ENCODE measurements around the gene ARHGEF19. TPM values are rescaled to one million over a fixed set of nuclear protein-coding genes. Genes with fewer than 3 reads are reported as not detected.

Gene ARHGEF19
- total RNA-seq, 1 experiment from 2014 or later = 21.1 TPM

GRCh38 chr1:16233431-16233830 lies 21.0 kb upstream of the ARHGEF19 start:
- no CpG with 5 or more reads among the region's 8 CpGs for WGBS (ENCODE audit: extremely low coverage, insufficient read length, low lambda C conversion rate)
- Histone ChIP-seq H2BK5ac (ENCODE audit: insufficient read length, low read length) (no peak overlapping the region), H4K20me1 (ENCODE audit: control insufficient read depth, insufficient read depth, insufficient read length) (no peaks in the 10 kb centered on the region), H3K27me3 (ENCODE audit: insufficient read depth, low read length) (no peaks in the 10 kb centered on the region; the same call in 1 of the 2 replicates), H2AFZ (ENCODE audit: low read length) (no peak overlapping the region), H3T11ph (ENCODE audit: low read length) (no peak overlapping the region), H3K9ac (ENCODE audit: extremely low read depth, insufficient read length, low read length) (no peak overlapping the region), H3K79me1 (ENCODE audit: insufficient read depth, low read depth, low read length, poor library complexity, severe bottlenecking) (no peaks in the 10 kb centered on the region), H3K9me3 (ENCODE audit: control insufficient read depth, low read depth, low read length) (no peaks in the 10 kb centered on the region), H3K4me2 (ENCODE audit: insufficient read depth, insufficient read length, low read length) (no peak overlapping the region), H3K79me2 (ENCODE audit: insufficient read depth, low read length) (no peaks in the 10 kb centered on the region), H2BK12ac (ENCODE audit: insufficient read length, low read depth, low read length) (no peak overlapping the region), H4K8ac (replicated peaks; ENCODE audit: insufficient read length, low read depth, low read length) (no peak overlapping the region), H3K4me1 (ENCODE audit: insufficient read depth, low read length) (0 out of 2 replicates have a peak, but pooled peaks cover 5% of the 10 kb centered on the region), H3K23ac (ENCODE audit: insufficient read length, low read depth, low read length) (no peak overlapping the region), H4K5ac (ENCODE audit: insufficient read length, low read depth, low read length) (no peak overlapping the region), H2AK5ac (ENCODE audit: insufficient read length, low read length) (no peak overlapping the region), H3K27ac (ENCODE audit: insufficient read length, low read depth, low read length) (no peak overlapping the region), H3K23me2 (ENCODE audit: insufficient read length, low read depth, low read length, poor library complexity, severe bottlenecking) (peaks cover 6% of the 10 kb centered on the region), H2BK120ac (ENCODE audit: low read depth, low read length, poor library complexity, severe bottlenecking) (no peak overlapping the region), H3K4ac (ENCODE audit: low read depth, low read length) (no peak overlapping the region), H3K18ac (ENCODE audit: insufficient read length, low read depth, low read length) (no peak overlapping the region), H2BK20ac (ENCODE audit: low read depth, low read length, poor library complexity, severe bottlenecking) (no peak overlapping the region), H2BK15ac (ENCODE audit: low read depth, low read length) (no peak overlapping the region), H3K14ac (ENCODE audit: insufficient read depth, low read length) (no peak overlapping the region), H4K91ac (ENCODE audit: insufficient read length, low read depth, low read length) (no peak overlapping the region), H3K56ac (ENCODE audit: insufficient read length, low read depth, low read length) (no peak overlapping the region)
- Mint-ChIP-seq H3K9me3 (no peaks in the 10 kb centered on the region; a peak in 2 of 5 replicates), H3K4me1 (peaks cover 11 to 17% of the 10 kb centered on the region in 2 experiments), H3K27me3 (ENCODE audit: low read depth) (peaks cover 24% of the 10 kb centered on the region), H3K4me3 (no peak overlapping the region), H3K27ac (no peak overlapping the region), H3K36me3 (ENCODE audit: insufficient read depth in 1 of 3, low read depth in 3 of 3) (no peaks in the 10 kb centered on the region; a peak in 1 of 7 replicates)
- DNase-seq = no peak
- TF ChIP-seq CTCF (conservative IDR thresholded peaks at IDR 0.05) = no peak
